ENCODE measurements around the gene CACYBP.
A peak's percentile ranks its signal among the peaks of the same experiment; 100 is the strongest.
"Not testable (repeated sequence)": the region's sequence is repeated elsewhere in the genome, so short reads cannot be mapped to it uniquely, and the experiment has no call there.

CACYBP gene

DNA sequence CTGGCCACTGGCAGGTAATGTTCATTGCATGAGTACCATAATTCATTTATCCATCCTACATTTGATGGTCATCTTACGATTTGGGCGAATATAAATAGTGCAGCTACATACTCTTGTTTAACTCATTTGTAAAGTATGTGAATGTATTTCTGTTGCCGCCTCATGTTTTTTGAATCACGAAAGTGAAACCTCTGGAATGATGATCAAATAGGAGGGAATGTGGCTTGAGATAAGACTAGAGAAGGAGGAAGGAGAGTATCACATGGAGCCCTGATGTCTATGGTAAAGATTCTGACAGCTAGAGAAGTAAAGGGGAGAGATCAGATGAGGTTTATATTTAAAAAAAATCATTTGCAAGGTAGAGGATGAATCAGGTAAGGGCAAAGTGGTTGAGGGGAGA is 15.5 kb downstream of the CACYBP start:
- no peak for DNase-seq

DNA sequence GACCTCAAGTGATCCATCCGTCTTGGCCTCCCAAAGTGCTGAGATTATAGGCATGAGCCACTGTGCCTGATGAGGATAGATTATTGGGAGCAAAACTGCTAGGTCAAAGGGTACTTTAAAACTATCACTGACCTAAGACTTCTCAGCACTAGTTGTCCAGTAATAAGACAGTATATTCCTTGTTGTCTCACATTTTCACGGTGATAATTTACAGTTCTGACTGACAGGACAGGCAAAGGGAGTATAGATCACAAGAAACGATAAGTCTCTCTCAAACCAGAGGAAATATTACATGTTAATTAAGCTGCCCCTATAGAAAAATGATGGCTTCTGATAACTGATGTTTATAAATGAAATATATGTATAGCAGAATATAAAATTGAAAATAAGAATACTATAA is 19.8 kb downstream of the CACYBP start:
- DNase-seq, result no peak

DNA sequence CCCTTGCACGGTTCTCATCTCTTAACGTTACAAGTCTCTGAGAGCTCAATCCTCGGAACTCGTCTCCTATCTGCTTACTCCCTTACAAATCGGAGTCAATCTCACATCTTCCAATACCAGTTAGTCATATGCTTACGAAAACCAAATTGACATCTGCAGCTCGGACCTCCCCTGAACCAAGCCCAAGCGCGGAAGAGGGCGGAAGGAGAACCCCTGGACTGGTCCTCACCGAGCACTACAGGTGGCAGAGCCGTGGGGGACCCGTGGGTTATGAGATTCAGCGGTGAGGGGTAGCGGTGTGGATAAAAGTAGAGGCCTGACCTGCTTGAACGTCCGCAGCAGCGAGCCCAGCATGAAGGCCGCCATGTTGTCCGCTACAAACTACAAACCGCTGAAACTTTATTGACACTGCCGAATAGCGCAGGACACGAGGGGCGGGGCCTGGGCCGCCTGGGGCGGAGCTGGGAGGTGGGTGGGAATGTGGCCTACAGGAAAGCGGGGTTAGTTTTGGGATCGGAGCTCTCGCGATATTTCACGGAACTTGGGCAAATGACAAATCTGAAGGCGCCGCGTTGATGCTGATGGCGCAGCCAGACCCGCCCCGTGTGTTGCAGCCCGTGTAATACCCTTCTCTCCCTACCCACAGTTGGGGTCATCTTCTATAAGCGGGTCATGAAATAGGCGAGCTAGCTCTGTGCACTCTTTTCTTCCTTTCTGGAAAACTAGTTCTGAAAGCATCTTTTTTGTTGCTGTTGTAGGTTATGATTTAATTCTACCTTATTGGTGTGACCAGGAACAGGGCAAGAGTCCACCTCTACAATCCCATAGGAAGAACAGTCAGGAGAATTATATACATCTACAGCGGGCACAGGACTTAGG is 23.5 kb downstream of the CACYBP start, which contains the start of gene MRPS14:
Gene MRPS14, minus strand, starts transcription at position 383 of the 879 bp plus-strand sequence. Its CDS starts 17 bp downstream, at position 366.
- DNase-seq, result peak; percentile 100

DNA sequence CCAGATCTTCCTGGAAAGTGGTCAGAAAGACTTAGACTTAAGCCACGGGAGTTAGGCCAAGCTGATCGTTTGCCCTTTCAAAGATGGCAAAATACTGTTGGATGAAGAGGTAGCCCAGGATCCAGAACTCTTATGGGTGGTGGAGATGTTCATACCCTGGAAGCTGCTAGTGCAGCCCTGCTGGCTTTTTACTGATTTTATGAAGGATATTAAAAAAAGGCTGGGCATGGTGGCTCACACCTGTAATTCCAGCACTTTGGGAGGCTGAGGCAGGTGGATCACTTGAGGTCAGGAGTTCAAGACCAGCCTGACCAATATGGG is 24.1 kb downstream of the CACYBP start:
- DNase-seq, result not testable (repeated sequence)

GRCh38 chr1:175024773-175025172 is 25.0 kb downstream of the CACYBP start:
- DNase-seq, result no peak

GRCh38 chr1:175033953-175034352 is 34.2 kb downstream of the CACYBP start:
- no peak for DNase-seq

GRCh38 chr1:175034775-175035174 is 35.0 kb downstream of the CACYBP start:
- no peak for DNase-seq

- DNase-seq, result no peak
These were observed 36.1 kb downstream of the CACYBP start for GRCh38 chr1:175035865-175036264.

GRCh38 chr1:175036476-175036875 is 36.7 kb downstream of the CACYBP start:
- no peak for DNase-seq

DNA sequence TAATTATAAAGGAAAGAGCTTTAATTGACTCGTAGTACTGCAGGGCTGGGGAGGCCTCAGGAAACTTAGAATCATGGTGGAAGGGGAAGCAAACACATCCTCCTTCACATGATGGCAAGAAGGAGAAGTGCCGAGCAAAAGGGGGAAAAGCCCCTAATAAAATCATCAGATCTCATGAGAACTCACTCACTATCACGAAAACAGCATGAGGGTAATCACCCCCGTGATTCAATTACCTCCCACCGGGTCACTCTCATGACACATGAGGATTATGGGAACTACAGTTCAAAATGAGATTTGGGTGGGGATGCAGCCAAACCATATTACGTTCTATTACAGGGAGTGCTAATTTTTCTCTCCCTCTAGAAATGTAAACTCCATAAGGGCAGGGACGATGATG is 37.7 kb downstream of the CACYBP start:
- peak; percentile 81 for DNase-seq

GRCh38 chr1:175040324-175040879 is 40.7 kb downstream of the CACYBP start:
- DNase-seq, result no peak

GRCh38 chr1:175042650-175043049 is 42.9 kb downstream of the CACYBP start:
- no peak for DNase-seq

DNA sequence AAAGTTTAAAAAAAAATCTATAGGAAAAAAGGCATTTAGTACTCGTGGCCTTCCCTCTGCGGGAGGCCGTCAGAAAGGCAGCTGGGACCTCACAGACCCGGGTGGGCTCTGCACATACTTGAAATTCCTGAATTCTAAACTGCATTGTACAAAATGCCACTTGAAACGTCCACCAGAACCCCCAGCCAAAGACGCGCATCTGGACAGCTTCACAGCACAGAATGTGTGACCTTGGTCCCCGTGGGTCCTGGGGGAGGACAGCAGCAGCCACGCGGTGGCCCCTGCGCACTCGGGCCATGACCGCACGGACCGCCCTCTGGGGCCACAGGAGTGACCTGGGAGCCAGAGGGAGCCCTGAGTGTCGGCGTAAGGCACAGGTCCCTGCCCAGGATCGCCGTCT is 44.1 kb downstream of the CACYBP start:
- DNase-seq, result no peak

DNA sequence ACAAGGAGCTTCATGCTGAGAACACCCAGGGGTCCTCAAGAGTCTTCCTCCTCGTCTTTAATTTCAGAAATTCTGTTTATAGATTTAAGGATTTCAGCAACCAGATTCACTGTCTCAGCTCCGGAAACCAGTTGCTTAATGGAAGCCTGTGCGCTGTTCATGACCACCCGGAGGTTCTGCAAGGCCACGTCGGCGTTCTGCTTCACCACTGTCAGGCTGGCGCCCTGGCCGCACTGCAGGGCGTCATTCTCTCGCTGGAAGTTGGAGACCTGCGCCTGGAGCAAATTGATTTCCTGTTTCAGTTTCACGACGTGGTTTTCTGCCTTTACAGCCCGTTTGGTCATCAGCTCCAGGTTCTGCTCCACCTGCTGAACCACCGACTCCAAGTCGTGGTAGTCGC is 44.8 kb downstream of the CACYBP start:
- not testable (repeated sequence) for DNase-seq

- DNase-seq, result no peak
These were observed 45.4 kb downstream of the CACYBP start for GRCh38 chr1:175045097-175045496.

- no peak for DNase-seq
These were observed 45.8 kb downstream of the CACYBP start for GRCh38 chr1:175045519-175045918.

DNA sequence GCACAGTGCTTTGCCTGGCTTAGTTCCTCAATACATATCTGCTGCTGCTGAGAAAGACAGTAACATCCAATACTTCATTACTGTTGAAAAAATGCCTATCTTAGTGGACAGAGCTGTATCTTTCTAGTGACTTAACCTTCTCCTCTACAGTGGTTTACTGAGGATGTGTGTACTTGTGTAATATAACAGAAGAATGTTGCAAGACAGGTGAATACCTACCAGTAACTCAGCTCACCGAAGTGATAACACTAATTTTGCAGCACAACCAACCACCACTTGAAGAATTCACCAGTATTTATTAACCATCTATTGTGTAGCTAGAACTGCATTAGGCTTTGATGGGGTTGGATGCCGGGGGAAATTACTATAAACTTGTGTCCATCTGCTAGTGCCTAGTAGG is 51.2 kb downstream of the CACYBP start:
- no peak for DNase-seq

DNA sequence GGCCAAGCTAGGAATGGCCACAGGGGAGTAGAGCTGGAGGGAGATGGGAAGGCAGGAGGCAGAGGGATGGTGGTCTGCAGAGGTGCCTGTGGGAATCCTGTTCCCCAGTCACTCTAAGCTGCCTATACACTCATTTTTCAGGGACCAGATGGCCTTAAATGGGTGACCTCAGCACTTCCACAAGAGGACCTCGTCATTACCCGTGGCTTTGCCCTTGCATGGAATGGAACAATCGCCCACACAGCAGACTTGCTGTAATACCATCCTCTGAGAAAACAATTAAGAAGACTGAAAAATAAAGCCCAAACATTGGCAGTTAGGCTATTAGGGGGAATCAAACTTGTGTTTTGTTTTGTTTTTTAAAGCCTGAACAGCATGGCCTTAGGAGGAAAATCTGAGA is 55.0 kb downstream of the CACYBP start:
- DNase-seq, result no peak
